Spleen (tissue), 11 donors: ENCODE measurements around the gene KIFAP3. TPM values are rescaled to one million over a fixed set of nuclear protein-coding genes. Genes with fewer than 3 reads are reported as not detected.
A peak's percentile ranks its signal among the peaks of the same experiment; 100 is the strongest.
"Not testable (repeated sequence)": the region's sequence is repeated elsewhere in the genome, so short reads cannot be mapped to it uniquely, and the experiment has no call there.

ENCODE experiments used
- DNase-seq: peaks from one replicate; pipeline ENCODE4 v3.0.0-alpha.2; 2020
- H3K27ac ChIP-seq, 8 donors: fragments of 200-600 bp; sonication (generic) in 7 of 8; 1 replicate in 4 of 8; 2 replicates in 4 of 8; pipeline versions ENCODE4 v1.5.0 to v1.8.0; 2016 to 2021; ENCODE audit warnings: inconsistent platforms in 4 of 8, mild to moderate bottlenecking in 4 of 8, moderate library complexity in 1 of 8
- H3K27me3 ChIP-seq, 7 donors: fragments of 200-600 bp; sonication (generic) in 6 of 7; replicated peaks in 1 of 7; 1 replicate in 4 of 7; 2 replicates in 3 of 7; pipeline versions ENCODE4 v1.5.0 to v1.8.0; 2016 to 2021; ENCODE audit warnings: inconsistent platforms in 3 of 7, mild to moderate bottlenecking in 1 of 7
- H3K36me3 ChIP-seq, 6 donors: fragments of 200-600 bp; sonication (generic) in 5 of 6; 1 replicate in 4 of 6; 2 replicates in 2 of 6; pipeline versions ENCODE4 v1.5.0 to v1.8.0; 2016 to 2021; ENCODE audit warnings: inconsistent platforms in 2 of 6
- H3K4me1 ChIP-seq, 6 donors: fragments of 200-600 bp; sonication (generic) in 5 of 6; 1 replicate in 3 of 6; 2 replicates in 3 of 6; pipeline versions ENCODE4 v1.5.0 to v1.8.0; 2016 to 2021; ENCODE audit warnings: inconsistent platforms in 3 of 6
- H3K4me3 ChIP-seq, 8 donors: fragments of 200-600 bp; sonication (generic) in 7 of 8; 1 replicate in 4 of 8; 2 replicates in 4 of 8; pipeline versions ENCODE4 v1.5.0 to v1.8.0; 2016 to 2021; ENCODE audit warnings: inconsistent platforms in 4 of 8, mild to moderate bottlenecking in 4 of 8, moderate library complexity in 2 of 8
- H3K9me3 ChIP-seq, 8 donors: fragments of 200-600 bp; sonication (generic) in 7 of 8; 1 replicate in 4 of 8; 2 replicates in 4 of 8; pipeline versions ENCODE4 v1.5.0 to v1.8.0; 2016 to 2021; ENCODE audit warnings: inconsistent platforms in 4 of 8
- POLR2A ChIP-seq, 3 donors: fragments of 450-650 bp; IDR thresholded peaks; one replicate each; pipeline ENCODE4 v1.5.1; 2017; ENCODE audit warnings: antibody characterized with exemption in 3 of 3, mild to moderate bottlenecking in 1 of 3
- POLR2AphosphoS5 ChIP-seq, 3 donors: sonication (generic); formaldehyde crosslinking; IDR thresholded peaks; one replicate each; pipeline ENCODE4 v1.5.1; 2017; ENCODE audit warnings: antibody characterized with exemption in 3 of 3
- WGBS, 5 donors: extraction: QIAGEN DNeasy Blood & Tissue Kit in 3 of 5; methylation state at CpG; one replicate each; pipeline versions ENCODE4 v1.1.5 to v1.1.7; 2013 to 2018; 5-methylcytosine and 5-hydroxymethylcytosine counted together
- intact Hi-C: fragments of 100-400 bp; cut with DNase I; formaldehyde crosslinking; loops from one replicate; pipeline ENCODE4 v1.15.0; 2023; ENCODE audit warnings: low total_unique reads
- polyA plus RNA-seq, 3 donors: library from polyadenylated mRNA; stranded (reverse); fragments of 200-250 nt; gene quantifications; one replicate each; pipeline ENCODE4 v1.2.1, GENCODE V29; 2013
- total RNA-seq, 7 donors: library from RNA; depleted of rRNA in 3 of 7; stranded (reverse); fragments of >200 nt in 3 of 7; fragmentation: NEBNext Ultra II Directional in 4 of 7; extraction: Animal tissue kit (Norgen Biotek cat#: 25700) in 4 of 7; gene quantifications; one replicate each; pipeline versions ENCODE4 v1.1.0 to v1.2.1, GENCODE V29; 2016 to 2021
- TF ChIP-seq, protein P1 (sequence below), 11 experiments: fragments of 200-600 bp in 7 of 11; fragments of 450-650 bp in 4 of 11; sonication (generic) in 4 of 11; IDR thresholded peaks in 8 of 11; conservative IDR thresholded peaks in 3 of 11; 1 replicate in 7 of 11; 2 replicates in 4 of 11; pipeline versions ENCODE4 v1.4.0 to v1.8.0; 2016 to 2021; ENCODE audit warnings: antibody characterized with exemption in 11 of 11, inconsistent platforms in 4 of 11, mild to moderate bottlenecking in 1 of 11
- donor health status: healthy with polysubstance abuse.
- donor health status: DM: no; HTN: no; CAD: no; lungs with moderate emphysema.
- donor health status: DM: no; HTN: no; CAD: no.
- donor health status: Bipolar disorder and iron deficiency.
- donor health status: healthy.
- donor health status: DM: no; HTN: no; CAD: no.
- donor health status: DM: yes; HTN: yes; CAD: no.

The KIFAP3 gene
- total and polyA plus RNA-seq, 10 donors: 5.1 to 36.7 (median 20.6) TPM

DNA sequence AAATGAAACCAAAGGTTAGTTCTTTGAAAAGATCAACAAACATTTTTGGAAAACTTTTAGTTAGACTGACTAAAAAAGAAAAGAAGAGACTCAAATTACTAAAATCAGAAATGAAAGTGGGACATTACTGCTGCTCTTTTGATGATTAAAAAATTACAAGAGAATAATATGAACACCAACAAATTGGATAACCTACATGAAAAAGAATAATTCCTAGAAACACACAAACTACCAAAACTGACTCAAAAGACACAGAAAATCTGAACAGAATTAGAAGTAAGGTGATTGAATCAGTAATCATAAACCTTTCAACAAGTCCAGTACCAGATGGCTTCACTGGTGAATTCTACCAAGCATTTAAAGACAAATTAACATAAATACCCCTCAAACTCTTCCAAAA lies 5.6 kb downstream of the KIFAP3 start:
- Histone ChIP-seq H3K9me3 (peaks cover 0 to 13% (median 0%) of the 10 kb centered on the region in 8 donors), H3K4me1 (peaks cover 8 to 46% (median 25%) of the 10 kb centered on the region in 6 donors), H3K36me3 (peaks cover 0 to 8% (median 0%) of the 10 kb centered on the region in 6 donors), H3K27ac (peak overlapping the region in 2 of 8 donors; percentile 17 to 30), H3K27me3 (no peaks in the 10 kb centered on the region), H3K4me3 (no peak overlapping the region)
- DNase-seq: no peak
- intact Hi-C loops: no loop called here
- TF ChIP-seq POLR2A (IDR thresholded peaks at IDR 0.05) (no peak), POLR2AphosphoS5 (IDR thresholded peaks at IDR 0.05) (no peak)
- TF ChIP-seq, protein P1, sequence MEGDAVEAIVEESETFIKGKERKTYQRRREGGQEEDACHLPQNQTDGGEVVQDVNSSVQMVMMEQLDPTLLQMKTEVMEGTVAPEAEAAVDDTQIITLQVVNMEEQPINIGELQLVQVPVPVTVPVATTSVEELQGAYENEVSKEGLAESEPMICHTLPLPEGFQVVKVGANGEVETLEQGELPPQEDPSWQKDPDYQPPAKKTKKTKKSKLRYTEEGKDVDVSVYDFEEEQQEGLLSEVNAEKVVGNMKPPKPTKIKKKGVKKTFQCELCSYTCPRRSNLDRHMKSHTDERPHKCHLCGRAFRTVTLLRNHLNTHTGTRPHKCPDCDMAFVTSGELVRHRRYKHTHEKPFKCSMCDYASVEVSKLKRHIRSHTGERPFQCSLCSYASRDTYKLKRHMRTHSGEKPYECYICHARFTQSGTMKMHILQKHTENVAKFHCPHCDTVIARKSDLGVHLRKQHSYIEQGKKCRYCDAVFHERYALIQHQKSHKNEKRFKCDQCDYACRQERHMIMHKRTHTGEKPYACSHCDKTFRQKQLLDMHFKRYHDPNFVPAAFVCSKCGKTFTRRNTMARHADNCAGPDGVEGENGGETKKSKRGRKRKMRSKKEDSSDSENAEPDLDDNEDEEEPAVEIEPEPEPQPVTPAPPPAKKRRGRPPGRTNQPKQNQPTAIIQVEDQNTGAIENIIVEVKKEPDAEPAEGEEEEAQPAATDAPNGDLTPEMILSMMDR (IDR thresholded peaks at IDR 0.05 in 8 of 11, conservative IDR thresholded peaks at IDR 0.05 in 3 of 11): no peak

DNA sequence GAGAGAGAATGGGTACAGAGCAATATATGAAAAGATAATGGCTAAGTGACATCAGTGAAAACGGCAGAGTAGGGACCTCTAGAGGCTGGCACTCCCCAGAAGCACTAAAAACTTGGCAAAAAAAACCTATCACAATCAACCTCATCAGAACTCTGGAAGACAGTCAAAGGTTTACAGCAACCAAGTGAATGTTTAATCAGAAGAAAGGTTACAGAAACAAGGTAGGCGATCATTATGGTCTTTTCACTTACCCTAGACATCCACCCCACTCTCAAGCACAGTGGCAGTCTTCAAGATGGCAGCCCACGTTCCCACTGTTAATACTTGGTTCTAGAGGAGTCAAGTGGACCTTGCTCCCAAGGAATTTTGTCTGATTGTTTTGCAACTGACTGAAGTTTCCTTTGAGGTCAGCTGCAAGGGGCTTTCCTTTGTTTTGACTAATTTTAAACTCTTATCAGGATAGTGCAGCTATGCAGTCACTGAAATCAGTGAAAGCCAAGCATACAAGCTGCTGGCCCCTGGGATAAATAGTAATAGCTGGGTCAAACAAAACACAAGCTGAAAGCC lies 7.2 kb downstream of the KIFAP3 start:
- TF ChIP-seq POLR2AphosphoS5 (IDR thresholded peaks at IDR 0.05) (no peak), POLR2A (IDR thresholded peaks at IDR 0.05) (no peak)
- TF ChIP-seq, protein P1 (IDR thresholded peaks at IDR 0.05 in 8 of 11, conservative IDR thresholded peaks at IDR 0.05 in 3 of 11): no peak
- H3K9me3 ChIP-seq: peaks cover 0 to 13% (median 0%) of the 10 kb centered on the region in 8 donors
- H3K27me3 ChIP-seq: no peaks in the 10 kb centered on the region
- peaks cover 0 to 8% (median 0%) of the 10 kb centered on the region in 6 donors for H3K36me3 ChIP-seq
- H3K4me1 ChIP-seq: peaks cover 0 to 30% (median 10%) of the 10 kb centered on the region in 6 donors
- intact Hi-C loops: no loop called here
- 60 to 79% (median 77%) methylated on average over 3 of the region's 3 CpGs for WGBS, 5 donors
- DNase-seq: no peak
- no peak overlapping the region for H3K27ac ChIP-seq
- H3K4me3 ChIP-seq: no peak overlapping the region

DNA sequence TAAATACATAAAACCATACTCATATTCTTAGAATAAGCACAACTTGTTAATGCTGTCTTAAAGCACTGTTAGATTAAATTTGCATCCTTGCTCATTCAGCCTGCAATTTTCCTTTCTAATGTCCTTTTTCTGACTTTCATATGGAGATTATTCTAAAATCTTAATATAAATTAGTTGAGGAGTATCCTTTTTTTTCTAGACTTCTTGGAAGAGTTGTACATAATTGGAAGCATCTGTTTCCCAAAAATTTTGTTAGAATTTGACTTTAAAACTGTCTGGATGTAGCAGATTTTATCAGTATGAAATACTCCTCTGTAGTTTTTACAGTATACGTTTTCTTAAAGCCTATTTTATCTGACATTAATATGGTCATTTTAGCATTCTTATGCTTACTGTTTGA lies 9.7 kb downstream of the KIFAP3 start:
- no peaks in the 10 kb centered on the region for H3K27me3 ChIP-seq
- H3K36me3 ChIP-seq: no peaks in the 10 kb centered on the region
- no peak overlapping the region for H3K4me3 ChIP-seq
- 76 to 100% (median 89%) methylated on average over 1 of the region's 1 CpG for WGBS, 5 donors
- no peak for TF ChIP-seq POLR2A (IDR thresholded peaks at IDR 0.05)
- TF ChIP-seq, protein P1 (IDR thresholded peaks at IDR 0.05 in 8 of 11, conservative IDR thresholded peaks at IDR 0.05 in 3 of 11): no peak
- no peak for TF ChIP-seq POLR2AphosphoS5 (IDR thresholded peaks at IDR 0.05)
- H3K27ac ChIP-seq: no peak overlapping the region
- H3K4me1 ChIP-seq: peaks cover 0 to 18% (median 0%) of the 10 kb centered on the region in 6 donors
- intact Hi-C loops: no loop called here
- no peak for DNase-seq
- peaks cover 0 to 11% (median 0%) of the 10 kb centered on the region in 8 donors for H3K9me3 ChIP-seq

DNA sequence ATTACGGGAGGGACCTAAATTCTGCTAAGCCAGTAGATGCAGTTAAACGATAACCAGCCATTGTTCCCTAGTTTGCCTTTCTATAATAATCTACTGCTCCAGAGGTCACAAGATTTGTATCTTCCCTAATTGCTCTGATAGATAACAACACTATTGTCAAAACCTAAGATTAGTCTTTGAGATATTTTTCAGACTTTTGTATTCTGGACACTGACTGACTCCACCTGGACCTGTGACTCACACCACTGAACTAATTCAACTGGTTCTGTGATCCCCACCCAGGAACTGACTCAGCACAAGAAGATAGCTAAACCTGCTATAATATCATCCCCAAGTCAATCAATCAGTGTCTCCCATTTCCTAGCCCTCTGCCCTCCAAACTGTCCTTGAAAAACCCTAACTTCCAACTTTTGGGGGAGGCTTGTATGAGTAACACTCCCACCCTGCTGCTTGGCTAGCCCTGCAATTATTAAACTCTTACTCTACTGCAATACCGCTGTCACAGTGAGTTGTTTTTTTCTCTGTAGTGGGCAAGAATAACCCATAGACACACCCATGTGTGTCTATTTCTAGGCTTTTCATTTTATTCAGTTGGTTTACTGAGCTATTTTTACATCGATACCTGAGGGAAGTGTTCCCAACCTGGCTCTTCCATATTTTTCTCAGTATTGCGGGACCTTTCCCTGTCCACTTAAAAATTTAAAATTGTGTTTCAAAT lies 11.2 kb downstream of the KIFAP3 start:
- Histone ChIP-seq H3K27ac (no peak overlapping the region), H3K36me3 (no peaks in the 10 kb centered on the region), H3K4me3 (no peak overlapping the region), H3K9me3 (peaks cover 0 to 11% (median 0%) of the 10 kb centered on the region in 8 donors), H3K4me1 (peaks cover 0 to 9% (median 0%) of the 10 kb centered on the region in 6 donors), H3K27me3 (no peaks in the 10 kb centered on the region)
- TF ChIP-seq, protein P1 (IDR thresholded peaks at IDR 0.05 in 8 of 11, conservative IDR thresholded peaks at IDR 0.05 in 3 of 11): no peak
- TF ChIP-seq POLR2A (IDR thresholded peaks at IDR 0.05) (no peak), POLR2AphosphoS5 (IDR thresholded peaks at IDR 0.05) (no peak)
- 93 to 98% (median 96%) methylated on average over 5 of the region's 5 CpGs for WGBS, 5 donors
- no peak for DNase-seq
- intact Hi-C loops: no loop called here

DNA sequence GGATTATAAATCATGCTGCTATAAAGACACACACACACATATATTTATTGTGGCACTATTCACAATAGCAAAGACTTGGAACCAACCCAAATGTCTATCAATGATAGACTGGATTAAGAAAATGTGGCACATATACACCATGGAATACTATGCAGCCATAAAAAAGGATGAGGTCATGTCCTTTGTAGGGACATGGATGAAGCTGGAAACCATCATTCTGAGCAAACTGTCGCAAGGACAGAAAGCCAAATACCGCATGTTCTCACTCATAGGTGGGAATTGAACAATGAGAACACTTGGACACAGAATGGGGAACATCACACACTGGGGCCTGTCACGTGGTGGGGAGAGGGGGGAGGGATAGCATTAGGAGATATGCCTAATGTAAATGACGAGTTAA lies 12.8 kb downstream of the KIFAP3 start:
- H3K27me3 ChIP-seq, DNase-seq, H3K4me3 ChIP-seq, intact Hi-C loops, H3K36me3 ChIP-seq, H3K27ac ChIP-seq, H3K4me1 ChIP-seq: not testable (repeated sequence)
- peaks cover 0 to 11% (median 0%) of the 10 kb centered on the region in 8 donors for H3K9me3 ChIP-seq
- 88 to 97% (median 89%) methylated on average over 4 of the region's 4 CpGs for WGBS, 5 donors

DNA sequence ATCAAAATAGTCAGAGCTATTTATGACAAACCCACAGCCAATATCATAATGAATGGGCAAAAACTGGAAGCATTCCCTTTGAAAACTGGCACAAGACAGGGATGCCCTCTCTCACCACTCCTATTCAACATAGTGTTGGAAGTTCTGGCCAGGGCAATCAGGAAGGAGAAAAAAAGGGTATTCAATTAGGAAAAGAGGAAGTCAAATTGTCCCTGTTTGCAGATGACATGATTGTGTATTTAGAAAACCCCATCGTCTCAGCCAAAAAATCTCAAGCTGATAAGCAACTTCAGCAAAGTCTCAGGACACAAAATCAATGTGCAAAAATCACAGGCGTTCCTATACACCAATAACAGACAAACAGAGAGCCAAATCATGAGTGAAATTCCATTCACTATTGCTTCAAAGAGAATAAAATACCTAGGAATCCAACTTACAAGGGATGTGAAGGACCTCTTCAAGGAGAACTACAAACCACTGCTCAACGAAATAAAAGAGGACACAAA lies 14.4 kb downstream of the KIFAP3 start:
- intact Hi-C loops, H3K36me3 ChIP-seq, H3K27ac ChIP-seq, DNase-seq, H3K4me1 ChIP-seq, H3K27me3 ChIP-seq, H3K4me3 ChIP-seq: not testable (repeated sequence)
- WGBS, 5 donors: 59 to 79% (median 70%) methylated on average over 2 to 3 of the region's 3 CpGs
- H3K9me3 ChIP-seq: peaks cover 0 to 11% (median 0%) of the 10 kb centered on the region in 8 donors
